CD4-positive, alpha-beta T cell treated with Interleukin-17A for 4 hours (primary cell): ENCODE measurements around the gene DLGAP4.
A peak's percentile ranks its signal among the peaks of the same experiment; 100 is the strongest.

Source experiments
- DNase-seq: peaks from one replicate; pipeline ENCODE4 v3.0.0-alpha.2; 2020; ENCODE audit warnings: mixed read lengths

DLGAP4 gene

DNA sequence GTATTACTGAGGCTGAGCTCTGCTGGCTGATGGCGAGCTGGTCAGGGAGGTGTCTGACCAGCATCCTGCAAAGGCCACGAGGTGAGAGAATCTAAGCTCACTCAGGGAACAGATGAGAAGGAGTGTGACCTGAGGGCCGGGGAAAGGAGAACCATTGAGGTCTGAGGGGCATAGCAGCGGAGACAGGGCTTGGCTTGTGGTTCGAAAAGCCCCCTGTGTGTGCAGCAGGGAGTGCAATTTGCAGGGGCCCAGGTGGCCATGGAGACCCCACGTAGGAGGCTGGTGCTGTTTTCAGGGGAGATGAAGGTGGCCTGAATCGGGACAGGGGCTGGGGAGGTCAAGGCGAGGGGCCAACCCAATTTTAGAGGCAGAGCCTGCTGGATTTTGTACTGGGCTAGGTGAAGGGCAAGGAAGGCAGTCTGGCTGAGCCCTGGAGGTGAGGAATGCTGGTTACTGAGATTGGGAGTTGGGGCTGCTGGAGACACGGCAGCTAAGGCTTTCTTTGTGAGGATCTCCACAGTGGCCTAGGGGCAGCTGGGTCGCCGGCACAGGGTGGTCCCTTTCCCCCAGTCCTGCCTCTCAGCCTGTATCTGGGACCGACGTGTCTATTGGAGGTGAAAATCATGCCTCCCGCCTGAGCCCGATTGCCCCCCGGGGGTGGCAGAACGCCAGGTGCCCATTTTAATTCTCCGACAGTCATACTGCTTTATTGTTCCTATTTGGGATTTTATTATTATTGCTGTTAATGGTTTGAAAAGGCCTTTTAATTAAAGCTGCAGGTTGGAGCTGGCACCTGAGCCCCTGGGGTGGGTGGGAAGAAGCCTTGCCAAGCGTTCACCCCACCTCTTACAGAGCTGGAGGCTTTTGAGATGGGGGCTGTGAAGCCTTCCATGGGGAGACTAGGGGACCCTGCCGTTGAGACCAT, 28.4 kb downstream of the DLGAP4 start:
- no peak for DNase-seq

DNA sequence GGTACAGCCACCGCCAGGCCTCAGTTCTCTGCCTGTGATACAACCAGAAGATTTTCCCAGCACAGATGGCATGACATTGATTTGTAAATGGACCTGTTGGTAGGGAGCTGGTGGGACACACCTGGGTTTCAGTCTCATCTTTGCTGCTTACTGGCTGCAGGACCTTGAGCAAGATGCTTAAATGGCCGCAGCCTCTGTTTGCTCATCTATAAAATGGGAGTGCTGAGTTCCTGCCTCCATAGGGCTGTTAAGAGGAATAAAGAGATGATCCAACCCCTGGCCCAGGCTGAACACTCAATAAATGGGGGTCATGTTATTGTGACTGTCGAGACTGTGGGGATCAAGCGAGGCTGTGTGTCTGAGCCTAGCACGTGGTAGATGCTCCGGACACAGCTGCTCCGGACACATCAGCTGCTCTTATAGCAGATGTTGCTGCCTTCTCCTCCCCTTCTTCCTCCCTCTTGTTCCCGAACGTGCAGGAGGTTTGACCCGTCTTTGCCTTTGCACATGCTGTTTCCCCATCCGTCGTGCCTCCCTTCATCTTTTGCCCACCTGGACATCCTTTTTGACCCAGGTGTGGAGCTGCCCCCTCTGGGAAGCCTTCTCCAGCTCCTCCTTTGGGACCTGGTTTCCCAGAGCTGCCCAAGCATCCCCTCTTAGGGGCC, 29.2 kb downstream of the DLGAP4 start:
- no peak for DNase-seq

DNA sequence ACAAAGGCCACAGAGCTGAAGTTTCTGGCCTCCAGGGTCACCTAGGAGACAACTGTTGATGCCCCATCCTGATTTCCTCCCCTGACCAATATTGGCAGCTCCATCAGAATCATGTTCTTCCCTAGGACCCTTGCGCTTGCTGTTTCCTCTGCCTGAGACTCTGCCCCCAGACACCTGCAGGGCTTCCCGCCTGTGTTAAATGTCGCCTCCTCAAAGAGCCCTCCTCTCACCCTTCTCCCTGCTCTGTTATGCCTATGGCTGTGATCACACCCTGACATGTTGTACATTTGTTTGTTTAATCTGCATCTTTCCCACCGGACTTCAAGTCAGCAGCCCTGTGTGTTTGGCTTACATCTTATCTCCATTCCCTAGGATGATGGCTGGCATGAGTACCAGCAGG, 30.1 kb downstream of the DLGAP4 start:
- DNase-seq: no peak

DNA sequence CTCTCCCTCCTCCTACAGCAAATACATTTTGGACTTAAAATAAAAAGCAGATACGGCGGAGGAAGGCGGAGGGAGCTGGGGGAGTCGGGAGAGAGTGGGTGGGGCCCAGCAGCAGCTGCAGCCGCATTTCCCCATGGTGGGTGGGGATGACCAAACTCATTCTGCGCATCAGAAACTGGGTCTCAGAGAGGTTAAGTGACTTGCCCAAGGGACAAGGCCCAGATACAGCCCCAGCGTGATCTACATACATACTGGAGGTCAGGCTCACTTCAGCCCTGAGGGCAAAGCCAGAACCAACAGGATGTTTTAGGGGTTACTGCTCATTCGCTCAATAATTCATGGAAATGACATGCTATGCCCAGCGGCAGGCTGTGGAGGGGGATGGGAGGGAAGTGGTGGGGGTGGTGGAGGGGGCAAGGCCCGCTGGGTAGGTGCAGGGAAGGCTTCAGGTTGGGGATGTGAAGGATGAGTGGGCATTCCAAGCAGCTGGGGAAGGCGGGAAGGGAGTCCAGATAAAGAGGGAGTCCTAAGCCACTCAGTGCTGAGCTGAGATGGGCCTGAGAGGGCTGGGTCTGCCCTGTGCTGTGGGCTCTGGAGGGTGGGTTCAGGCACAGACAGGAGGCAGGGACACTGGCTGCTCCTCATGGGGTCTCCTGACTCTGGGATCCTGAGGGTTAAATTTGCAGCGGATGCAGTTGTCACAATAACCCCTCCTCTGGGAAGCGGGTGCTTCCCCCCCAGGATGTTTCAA, 31.0 kb downstream of the DLGAP4 start:
- DNase-seq: no peak

DNA sequence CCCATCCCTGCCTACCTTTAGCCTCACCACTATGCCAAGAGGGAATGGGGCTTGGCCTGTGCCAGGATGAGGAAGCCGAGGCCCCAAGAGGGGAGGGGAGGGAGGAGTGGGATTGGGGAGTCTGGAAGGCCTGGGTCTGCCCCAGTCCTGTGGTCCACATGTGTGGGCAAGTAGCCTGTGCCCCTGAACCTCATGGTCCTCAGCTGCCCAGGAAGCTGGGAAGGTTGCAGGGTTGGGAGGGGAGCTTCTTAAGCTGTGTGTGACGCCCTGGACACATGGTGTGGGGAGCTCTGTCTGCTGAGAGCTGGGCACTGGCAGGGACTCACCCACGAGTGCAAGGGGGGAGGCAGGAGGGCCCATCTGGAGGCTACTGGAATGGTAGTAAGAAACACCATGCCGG, 31.7 kb downstream of the DLGAP4 start:
- DNase-seq: no peak

DNA sequence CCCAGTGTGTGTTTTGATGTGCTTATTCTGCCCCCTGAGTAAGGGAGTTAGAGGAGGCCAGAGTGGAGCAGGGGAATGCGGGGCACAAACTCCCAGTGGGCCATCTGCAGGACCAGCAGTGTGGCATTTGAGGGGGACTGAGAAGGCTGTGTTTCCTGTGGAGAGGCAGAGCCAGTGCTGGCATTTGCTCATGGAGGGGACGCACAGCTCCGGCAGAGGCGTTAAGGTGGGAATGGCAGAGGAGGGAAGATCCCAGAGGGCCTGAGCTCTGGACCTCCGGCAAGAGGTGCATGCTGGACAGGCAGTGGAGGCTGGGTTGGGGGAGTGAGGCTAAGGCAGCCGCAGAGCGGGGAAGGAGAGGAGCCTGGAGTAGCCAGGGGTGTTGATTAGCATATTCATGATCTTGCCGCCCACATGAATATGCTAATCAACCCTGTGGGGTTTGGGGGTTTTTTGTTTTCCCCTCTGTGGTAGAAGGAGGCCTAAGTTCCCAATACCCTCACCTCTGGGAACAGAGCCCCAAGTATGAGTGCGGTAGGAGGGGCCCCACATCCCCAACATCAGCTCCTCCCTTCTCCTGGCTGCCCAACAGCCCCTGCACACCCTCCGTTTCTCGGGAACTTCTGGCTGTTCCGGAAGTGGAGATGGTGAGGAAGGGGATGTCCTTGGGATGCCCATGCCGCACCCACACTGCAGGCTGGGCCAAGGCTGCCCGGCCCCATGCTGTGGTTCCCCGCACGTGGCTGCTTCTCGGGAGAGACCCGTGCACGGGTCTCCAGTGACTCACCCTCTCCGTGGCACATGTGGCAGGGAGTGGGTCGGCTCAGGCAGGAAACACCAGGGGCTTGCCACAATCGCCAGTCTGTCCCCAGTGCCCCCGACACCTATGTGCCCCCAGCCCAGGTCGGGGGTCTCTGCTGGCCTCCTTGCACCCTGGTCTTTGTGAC, 33.8 kb downstream of the DLGAP4 start:
- no peak for DNase-seq

DNA sequence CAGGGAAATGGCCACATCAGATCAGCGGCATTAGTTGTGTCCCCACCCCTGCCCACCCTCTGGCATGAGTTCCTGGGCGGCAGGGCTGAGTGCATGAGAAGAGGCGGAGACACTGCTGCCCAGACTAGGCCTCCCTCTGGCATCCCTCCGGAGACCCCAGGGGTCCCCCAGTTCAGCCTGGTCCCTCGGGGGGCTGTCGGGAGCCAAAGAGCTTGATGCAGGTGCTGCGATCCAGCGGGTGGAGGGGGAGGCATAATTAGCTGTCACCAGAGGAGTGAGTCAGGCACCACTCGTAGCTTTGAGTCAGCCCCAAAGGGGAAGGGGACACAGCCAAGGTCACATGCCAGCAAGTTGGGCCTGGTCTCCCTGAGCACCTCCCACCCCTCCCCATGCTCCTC, 34.5 kb downstream of the DLGAP4 start:
- DNase-seq: no peak

DNA sequence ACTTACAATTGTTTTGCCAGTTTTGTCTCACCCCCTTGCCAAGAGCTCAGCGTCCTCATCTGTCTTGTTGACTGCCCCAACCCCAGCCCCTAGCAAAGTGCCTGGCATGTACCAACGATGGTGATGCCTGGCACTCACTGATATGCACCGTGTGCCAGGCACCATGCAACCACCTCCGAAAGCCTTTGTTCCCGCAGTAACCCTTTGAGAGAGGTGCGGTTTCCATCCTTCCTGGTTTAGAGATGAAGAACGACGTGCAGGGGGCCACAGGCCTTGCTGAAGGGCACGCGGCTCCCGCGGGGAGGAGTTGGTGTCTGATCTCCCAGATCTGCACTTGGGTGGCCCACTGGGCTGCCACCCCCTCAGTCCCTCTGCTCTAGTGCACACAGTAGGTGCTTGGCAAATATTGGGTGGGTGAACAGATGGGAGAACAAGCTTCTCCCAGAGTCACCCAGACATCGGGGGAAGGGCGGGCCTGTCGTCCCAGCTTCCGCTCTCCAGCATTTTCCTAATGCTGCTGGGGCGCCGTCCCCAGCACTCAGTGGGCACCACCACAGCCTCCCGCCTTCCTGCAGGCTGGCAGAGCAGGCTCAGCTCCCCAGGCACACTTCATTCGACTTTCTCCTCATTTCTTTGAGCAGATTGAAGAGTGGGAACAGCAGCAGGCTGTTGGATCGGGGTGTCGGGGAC, 35.3 kb downstream of the DLGAP4 start:
- no peak for DNase-seq

DNA sequence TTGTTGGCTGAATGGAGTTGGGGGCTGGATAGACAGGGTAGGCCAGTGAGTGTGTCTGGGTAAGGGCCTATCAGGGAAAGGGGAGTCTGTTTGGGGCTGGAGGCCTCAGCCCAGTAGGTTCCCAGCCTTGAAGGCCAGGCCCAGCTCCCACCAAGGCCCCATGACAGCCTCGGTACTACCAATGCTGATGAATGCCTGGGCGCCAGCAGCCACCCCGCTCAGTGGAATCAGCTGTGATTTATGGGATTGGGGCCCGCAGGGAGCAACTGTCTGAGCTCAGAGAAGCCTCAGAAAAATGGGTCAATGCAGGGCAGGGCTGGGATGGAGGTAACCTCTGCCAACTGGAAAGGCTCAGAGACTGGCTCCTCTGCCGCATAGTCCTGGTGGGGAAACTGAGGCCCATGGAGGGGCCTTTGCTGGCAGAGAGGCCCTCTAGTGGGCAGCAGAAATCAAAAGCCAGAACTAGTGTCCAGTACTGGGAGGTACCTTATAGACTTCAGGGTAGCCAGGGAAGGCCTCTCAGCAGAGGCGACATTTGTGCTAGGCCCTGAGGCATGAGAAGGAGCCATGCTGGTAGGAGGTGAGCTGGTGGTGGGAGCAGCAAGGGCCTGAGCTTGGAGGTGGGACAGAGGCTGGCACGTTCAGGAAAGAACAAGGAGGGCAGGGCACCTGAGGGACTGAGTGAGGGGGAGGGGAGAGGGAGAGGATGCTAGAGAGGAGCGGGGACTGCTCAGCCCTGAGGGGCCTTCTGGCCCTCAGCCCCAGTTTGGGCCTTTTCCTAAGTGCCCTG, 36.4 kb downstream of the DLGAP4 start:
- no peak for DNase-seq

DNA sequence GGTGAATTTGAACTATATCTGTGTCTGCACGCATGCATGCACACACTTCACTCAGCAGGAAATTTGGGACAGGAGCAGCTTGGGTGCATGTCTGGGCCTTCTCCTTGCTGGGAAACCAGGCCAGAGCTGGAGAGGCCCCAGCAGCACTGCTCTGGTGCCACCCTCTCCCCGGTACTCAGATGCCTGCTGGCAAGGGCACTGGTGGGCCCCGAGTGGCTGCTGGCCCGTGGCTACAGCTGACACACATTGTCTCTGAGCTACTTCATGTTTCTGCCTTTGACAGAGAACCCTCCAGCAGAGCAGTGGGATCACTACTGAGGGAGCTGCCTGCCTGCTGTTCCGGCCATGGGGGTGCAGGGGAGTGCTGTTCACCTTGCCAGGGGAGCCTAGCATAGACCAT, 37.5 kb downstream of the DLGAP4 start:
- DNase-seq: no peak

DNA sequence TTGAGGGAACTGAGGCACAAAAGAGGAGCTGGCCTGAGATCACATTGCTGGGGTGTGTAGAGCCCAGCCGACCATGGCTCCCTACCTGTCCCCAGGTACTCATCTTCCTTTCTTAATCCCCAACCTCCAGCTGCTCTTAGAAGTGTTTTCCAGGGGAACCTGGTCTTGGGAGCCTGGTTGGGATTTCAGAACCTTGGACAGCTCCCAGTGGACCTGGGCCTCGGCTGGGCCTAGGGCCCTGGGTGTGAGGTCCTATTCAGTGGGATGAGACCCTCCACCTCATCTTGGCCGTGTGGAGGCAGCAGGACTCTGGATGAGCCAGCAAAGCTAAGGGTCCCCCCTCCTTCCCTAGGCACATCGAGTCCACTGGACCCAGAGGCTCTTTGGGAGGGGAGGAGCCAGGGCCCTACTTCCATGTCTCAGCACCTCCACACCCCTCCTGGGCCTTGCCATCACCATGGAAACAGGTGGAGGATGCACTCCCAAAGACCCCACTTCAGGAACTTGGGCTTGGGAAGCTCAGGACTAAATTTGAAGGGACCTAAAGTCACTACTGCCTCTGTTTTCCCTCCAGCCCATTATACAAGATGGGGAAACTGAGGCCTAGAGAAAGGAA, 38.5 kb downstream of the DLGAP4 start:
- DNase-seq: peak; percentile 19

DNA sequence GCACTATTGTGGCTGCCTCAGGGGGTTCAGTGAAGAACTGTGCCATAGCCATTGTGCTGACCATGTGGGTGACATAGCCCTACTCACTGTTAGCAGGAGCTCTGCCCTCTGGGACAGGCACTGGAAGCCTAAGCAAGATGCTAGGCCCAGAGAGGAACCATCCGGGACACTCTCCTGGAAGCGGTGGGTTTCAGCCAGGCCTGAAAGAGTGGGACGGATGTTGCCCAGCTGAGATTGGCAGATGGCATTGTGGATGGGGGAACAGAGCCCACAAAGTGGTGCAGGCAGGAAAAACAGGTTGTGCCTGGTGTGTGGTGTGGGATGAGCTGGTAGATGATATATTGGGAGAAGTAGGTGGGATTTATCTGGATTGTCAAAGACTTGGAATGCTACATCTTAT, 40.1 kb downstream of the DLGAP4 start:
- DNase-seq: no peak

DNA sequence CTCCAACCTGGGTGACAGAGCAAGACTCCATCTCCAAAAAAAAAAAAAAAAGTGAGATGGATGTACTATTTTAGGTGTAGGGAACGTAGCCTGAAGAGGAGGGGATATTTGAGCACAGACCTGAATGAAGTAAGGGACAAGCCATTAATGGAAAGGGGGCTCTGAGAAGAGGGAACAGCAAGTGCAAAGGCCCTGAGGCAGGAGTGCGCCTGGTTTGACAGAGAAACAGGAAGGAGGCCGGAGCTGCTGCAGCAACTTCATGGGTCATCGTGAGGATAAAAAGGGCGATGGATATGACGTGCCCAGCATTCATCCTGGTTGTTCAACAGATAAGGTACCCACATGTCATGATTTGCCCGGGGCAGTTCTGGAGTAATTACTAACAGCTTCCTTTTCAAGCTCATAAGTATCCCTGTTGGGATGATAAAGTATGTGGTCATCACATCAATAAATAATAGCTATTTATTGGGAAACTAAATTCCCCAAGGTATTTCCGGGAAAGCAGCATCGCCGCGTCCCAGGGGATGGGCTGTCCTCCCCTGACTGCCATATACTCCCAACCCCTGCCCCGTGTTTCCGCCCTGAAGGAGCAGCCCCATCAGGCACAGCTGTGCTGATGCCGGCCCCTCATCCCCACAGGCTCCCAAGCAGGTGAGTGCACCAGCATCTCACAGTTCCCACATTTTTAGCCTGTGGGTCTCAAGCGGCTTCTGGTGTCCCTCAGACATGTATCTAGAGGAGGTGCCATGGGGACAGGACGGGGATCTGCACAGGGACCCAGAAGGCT, 43.4 kb downstream of the DLGAP4 start:
- DNase-seq: no peak

DNA sequence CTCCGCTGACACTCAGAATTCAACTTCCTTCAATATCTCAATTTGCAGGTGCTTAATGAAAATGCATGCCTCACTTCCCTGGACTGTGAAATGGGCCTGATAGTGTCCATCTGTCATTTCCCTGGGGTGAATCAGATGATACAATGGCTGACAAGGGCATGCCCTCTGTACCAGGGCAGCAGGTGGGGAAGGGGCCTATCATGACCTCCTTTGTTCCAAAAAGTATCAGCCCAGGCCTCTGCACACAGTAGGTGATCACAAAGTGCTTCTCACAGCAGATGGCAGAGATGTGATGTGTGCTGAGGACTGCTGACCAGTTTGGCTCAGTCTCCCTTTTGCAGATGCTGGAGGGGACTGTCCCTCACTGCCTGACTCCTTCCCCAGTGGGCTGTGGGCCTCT, 44.3 kb downstream of the DLGAP4 start:
- DNase-seq: no peak

DNA sequence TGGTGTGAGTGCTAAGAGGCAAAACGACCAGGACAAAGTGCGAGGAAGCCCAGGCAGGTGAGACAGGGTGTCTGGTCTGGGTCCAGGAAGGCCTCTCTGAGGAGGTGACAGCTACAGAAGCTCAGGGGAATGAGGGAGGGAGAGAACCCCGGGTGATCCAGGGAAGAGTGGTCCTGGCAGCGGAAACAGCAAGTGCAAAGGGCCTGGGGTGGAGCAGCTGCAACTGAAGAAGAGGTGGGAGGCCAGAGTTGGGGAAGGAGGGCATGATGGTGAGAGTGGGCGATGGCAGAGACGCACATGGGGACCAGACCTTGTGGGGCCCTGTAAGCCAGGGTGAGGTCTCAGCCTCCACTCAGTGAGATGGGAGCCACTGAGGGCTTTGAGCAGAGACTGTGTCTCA, 45.8 kb downstream of the DLGAP4 start:
- DNase-seq: no peak

DNA sequence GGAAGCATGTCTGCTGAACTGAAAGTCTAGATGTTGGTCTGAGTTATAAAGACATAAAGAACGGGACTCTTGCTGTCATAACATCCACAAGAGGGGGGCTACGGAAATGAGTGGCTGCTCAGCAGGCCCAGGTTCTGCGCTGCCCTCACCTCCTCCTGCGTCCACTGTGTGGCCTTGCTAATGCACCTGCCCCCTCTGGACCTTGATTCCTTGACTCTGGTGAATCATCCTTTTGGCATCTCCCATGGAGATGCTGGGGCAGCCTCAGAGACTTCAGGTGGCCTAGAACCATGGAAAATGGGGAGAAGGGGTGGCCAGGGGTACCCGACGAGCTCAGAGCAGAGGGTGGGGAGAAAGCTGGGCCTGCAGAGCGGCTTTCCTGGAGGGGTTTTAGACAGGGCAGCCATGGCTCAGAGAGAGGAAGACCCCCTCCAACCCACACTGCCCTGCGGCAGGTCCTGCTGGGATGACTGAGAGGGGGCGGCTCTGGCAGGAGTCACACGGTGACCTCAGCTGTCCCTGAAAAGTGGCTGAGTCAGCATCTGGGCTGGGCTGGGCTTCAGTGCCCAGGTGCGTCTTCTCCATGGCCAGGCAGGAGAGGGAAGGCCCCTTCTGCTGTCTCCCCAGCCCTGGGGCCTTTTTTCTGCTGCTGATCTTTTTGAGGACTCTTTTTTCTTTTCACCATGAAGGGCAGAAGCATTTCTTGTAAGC, 46.9 kb downstream of the DLGAP4 start:
- DNase-seq: no peak

DNA sequence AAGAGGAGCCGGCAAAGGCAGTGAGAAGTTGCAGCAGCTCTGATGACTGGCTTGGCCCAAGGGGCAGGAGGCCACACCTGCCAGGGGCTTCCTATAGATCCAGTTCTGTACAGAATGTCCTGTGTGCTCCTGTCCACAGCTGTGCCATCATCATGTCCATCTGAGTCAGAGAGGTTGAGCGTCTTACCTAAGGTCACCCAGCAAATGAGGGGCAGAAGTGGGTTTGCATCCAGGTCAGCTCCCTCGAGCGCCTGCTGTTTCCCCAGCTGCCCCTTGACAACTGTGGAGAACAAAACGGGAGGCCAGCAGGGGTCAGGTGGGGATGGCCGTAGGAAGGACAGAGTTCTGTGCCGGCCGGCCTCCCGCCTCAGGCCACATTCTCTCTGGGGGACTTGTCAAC, 47.6 kb downstream of the DLGAP4 start:
- no peak for DNase-seq

DNA sequence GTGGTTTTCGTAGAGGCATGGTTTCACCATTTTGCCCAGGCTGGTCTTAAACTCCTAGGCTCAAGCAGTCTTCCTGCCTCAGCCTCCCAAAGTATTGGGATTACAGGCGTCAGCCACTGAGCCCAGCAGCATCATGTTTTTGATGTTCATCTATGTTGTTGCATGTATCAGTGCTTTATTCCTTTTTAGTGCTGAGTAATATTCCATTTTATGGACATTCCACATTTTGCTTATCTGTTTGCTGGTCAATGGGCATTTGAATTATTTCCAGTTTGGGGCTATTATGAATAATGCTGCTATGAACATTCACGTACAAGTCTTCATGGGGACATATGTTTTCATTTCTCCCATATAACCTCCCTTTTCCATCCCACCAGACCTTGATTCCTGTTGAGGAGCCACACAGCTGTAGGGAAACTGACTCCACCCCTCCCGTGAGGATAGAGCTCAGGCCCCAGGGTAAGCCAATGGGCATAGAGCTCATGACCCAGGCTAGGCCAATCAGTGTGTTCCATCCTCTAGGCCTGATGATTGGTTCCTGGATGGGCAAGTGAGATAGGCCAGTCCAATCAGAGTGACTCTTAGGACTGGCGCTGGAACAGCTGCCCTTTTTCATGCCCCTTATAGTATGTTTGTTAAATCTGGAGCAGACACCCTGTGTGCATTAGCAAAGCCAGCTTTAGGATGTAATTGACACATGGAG, 49.5 kb downstream of the DLGAP4 start:
- no peak for DNase-seq
